HG02970 (cell line): ENCODE data around the gene NUMA1.

Experiments
- ATAC-seq: cut with Tn5 transposase; IDR thresholded peaks from one replicate; pipeline ENCODE4 v1.9.1; 2021; ENCODE audit warnings: mild to moderate bottlenecking, moderate library complexity, moderate number of reproducible peaks; ENCODE audit not compliant: unreplicated experiment, low FRiP score

Gene NUMA1

DNA sequence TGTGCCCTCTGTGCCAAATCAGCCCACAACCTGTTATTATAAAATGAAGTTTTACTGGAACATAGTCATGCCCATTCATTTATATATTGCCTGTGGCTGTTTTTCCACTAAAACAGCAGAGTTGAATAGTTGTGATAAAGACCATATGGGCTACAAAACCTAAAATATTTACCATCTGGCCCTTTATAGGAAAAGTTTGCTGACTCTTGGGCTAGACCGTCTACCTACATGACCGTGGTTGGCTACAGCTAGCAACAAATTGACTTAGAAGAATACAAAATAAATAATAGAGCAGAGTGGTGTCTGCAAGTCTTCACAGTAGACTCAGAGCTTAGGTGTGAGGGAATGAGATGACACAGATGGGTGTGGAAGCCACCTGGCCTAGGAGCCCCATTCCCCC is 92.8 kb downstream of the NUMA1 start:
- no peak for ATAC-seq

DNA sequence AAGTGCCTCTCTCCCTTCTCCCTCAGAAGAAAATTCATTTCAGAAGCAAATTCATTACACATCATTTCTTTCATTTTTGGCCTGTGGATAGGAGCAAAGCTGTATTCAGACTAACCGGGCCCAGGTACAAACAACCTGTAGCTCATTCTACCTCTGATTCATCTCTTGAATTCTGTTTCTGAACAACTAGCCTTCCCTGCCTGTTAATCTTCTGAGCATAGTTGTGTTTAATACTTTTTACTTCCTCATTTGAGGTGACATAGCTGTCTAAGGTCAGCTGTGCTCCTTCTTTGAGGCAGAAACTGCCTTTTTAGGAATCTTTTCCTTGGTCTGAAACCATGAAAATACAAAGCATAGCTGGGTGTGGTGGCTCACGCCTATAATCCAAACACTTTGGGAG is 94.2 kb downstream of the NUMA1 start:
- no peak for ATAC-seq

DNA sequence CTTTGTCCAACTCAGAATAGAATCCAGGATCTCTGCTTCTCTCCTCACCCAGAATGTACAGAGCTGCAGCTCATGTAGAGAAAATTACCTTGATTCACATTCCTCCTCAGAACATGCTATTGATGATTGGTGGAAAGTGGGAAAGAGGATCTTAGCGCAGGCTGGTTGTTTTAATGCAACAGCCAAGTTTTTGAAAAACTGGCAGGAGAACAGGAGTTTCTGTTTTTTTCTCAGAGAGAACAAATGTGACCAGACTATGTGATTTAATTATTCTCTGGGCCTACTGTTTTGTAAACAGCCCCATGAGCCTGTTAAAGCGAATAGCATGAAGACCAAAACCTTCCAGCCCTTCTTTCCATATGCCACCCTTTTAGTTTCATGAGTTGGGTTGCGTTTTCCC is 100.7 kb downstream of the NUMA1 start:
- ATAC-seq = no peak

DNA sequence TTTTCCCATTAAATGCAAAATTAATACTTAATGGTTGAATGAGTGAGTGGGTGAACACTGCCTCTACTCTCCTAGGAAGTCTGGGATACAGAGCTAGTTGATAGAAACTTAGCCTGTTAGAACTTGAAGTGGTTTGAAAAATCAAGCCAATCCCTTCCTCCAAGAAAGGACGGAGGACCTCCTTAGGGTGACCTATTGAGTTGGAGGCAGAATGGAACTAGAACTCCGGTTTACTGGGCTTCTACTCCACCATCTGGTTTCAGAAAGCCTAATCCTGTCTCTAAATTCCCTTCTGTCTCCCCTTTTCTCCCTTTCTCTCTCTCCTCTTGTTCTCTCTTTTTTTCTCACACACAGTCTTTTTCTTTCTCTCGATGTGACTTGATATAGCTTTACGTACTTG is 101.2 kb downstream of the NUMA1 start:
- no peak for ATAC-seq

DNA sequence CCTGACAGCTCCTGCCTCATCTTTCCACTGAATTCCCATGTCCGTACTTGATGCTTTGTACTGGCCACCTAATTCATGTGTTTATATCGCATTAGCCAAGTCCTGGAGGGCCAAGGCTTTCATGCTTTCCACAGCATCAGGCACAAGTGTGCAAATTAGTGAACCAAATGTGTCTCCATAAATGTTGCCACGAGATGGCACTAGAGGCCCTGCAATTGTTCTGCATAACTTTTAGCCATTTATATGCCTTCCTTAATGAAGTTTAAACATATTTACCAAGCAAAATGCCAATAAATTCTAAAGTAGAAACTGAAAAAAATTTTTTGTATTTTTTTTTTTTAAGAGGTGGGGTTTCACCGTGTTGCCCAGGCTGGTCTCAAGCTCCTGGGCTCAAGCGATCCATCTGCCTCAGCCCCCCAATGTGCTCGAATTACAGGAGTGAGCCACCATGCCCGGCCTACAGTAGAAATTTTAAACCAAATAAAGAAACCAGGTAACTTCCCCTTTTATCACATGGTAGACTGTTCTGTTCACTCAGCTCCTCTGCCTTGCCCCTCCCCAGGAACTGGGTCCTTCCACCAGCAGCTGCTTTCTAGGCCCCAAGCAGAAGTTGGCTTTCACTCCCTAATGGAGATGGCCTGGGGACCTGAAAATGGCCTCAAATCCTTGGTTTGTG is 102.5 kb downstream of the NUMA1 start:
- no peak for ATAC-seq

DNA sequence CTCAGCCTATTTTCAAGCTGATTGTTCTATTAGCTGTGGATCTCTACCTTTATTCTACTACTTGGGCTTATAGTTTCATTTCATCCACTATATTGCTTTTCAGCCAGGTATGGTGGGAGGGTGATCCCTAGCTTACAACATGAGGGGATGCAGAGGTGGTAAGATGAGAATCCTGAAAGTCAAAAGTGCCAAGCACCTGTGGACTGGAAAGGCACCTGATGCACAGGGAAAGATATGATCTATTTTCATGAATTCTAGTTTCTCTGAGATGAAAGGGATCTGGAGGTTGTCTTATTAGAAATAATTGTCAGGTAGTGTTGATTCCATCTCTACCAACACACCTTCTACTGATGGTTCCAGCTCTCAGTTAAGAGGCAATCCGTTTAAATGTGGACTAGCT is 103.3 kb downstream of the NUMA1 start:
- no peak for ATAC-seq

DNA sequence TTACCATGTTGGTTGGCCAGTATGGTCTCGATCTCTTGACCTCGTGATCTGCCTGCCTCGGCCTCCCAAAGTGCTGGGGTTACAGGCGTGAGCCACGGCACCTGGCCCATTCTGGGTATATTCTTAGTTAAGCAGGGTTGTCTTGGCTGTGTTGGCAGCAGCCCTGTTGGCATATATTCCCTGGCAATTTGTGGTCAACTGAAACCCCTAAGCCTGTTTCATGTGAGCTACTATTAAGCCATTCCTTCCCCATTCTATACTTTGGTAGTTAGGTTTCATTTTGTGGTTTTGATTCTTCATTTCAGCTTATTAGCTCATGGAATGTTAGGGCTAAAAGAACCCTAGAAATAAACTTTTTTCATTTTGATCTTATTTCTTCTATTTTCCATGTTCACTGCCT is 103.8 kb downstream of the NUMA1 start:
- ATAC-seq = no peak

DNA sequence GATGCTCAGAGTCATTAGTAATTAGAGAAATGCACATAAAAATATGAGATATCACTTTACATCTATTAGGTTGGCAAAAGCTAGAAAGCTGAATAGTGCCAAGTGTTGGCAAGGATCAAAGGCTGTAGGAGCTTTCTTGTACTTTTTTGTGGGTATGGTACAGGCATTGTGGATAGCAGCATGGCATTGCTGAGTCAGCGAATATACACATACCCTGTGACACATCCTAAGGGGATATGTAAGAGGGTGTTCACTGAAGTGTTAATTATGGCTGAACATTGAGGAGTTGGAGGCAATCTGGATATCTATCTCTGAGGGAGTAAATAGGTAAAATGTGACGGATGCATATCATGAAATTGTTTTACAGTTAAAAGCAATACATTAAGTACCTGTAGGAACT is 108.7 kb downstream of the NUMA1 start:
- no peak for ATAC-seq

DNA sequence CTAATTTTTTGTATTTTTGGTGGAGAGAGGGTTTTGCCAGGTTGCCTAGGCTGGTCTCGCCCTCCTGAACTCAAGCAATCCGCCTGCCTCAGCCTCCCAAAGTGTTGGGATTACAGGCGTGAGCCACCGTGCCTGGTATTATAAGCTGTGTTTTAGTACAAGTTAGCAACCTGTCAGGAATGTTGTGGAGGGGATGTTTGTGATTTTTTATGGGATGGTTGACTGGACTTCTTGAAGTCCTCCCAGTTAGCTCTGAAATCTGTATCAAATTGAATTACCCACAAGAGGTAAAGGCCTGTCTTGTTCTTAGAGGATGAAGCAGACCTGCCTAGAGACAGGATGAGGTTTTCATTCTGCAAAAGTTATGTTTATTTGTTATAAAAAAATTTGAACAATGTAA is 115.7 kb downstream of the NUMA1 start:
- ATAC-seq = no peak

DNA sequence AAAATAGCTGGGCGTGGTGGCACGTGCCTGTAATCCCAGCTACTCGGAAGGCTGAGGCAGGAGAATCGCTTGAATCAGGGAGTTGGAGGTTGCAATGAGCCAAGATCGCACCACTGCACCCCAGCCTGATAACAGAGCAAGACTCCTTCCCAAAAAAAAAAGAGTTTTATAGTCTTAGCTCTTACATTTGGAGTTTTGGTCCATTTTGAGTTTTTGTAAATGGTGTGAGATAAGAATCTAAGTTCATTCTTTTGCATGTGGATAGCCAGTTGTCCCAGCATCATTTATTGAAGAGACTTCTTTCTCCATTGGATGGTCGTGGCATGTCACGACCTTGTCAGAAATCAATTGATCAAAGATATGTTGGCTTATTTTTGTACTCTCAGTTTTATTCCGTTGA is 116.9 kb downstream of the NUMA1 start:
- ATAC-seq = no peak

DNA sequence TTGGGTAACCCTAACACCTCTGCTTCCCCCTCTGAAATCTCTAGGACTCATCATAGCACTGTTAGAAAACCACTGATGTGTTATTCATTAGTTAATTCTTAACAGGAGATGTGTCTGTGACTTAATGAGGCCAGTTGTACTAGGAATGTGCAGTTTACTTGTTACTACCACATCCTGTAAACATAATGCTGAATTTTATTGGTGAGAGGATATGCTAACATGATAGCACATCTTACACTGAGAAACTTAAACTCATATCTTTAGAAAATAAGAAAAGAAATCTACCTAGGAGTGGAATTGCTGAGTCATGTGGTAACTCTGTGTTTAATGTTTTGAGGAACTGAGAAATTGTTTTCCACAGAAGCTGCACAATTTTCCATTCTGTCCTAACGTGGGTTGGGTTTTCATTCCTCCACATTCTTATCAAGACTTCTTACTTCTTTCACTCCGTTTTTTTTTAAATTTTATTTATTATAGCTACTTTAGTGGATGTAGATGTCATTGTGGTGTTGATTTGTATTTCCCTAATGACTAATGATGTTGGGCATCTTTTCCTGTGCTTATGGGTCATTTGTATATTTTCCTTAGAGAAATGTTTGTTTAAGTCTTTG is 117.8 kb downstream of the NUMA1 start:
- ATAC-seq = peak; percentile 67

DNA sequence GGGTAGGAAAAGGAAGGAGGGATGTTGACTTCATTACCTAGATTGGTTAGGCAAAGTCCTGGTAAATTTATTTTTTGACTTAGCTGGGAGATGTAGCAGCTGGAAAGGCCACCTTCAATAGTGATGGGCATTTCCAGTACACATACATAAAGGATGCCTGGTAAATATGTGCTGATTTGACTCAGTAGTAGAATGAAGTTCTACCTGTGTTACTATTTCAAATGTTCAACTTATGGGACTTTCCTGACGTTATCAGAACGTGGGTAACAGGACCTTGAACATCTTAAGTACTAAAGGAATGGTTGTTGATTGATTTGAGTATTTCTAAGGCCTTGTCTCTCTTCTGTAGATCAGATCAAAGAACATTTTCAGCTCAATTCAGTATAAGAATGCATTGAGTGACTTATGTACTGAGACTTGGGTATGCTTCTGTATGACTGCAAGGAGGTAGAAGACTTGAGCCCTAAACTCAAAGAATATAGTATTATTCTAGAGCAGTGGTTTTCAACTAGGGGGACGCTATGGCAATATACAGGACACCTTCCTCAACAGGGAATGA is 124.4 kb downstream of the NUMA1 start:
- no peak for ATAC-seq
